B cell (primary cell): ENCODE measurements around the gene CCNF.

Experiments
- EZH2 ChIP-seq: IDR thresholded peaks from 2 replicates; pipeline ENCODE4 v1.6.1; 2012; ENCODE audit warnings: borderline replicate concordance, low read depth, mild to moderate bottlenecking, moderate library complexity, low read length; ENCODE audit not compliant: insufficient read depth, poor library complexity, severe bottlenecking
- TF ChIP-seq, protein P1 (sequence below): fragments of 200-600 bp; IDR thresholded peaks from one replicate; pipeline ENCODE4 v1.8.0; 2022; ENCODE audit warnings: antibody characterized with exemption, mild to moderate bottlenecking

DNA sequence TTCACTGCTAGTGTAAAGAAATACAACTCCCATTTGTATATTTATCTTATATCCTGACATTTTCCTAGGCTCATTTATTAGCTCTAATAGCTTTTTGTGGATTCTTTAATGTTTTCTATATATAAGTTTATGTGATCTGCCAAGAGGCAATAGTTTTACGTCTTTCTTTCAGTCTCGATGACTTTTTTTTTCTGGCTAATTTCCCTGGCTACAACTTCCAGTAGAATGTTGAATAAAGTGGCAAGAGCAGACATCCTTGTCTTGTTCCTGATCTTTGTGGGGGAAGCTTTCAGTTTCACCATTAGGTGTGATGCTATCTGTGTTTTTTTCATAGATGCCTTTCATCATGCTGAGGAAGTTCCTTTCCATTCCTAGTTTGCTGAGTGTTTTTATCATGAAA lies 44.8 kb upstream of the CCNF start:
- TF ChIP-seq, protein P1, sequence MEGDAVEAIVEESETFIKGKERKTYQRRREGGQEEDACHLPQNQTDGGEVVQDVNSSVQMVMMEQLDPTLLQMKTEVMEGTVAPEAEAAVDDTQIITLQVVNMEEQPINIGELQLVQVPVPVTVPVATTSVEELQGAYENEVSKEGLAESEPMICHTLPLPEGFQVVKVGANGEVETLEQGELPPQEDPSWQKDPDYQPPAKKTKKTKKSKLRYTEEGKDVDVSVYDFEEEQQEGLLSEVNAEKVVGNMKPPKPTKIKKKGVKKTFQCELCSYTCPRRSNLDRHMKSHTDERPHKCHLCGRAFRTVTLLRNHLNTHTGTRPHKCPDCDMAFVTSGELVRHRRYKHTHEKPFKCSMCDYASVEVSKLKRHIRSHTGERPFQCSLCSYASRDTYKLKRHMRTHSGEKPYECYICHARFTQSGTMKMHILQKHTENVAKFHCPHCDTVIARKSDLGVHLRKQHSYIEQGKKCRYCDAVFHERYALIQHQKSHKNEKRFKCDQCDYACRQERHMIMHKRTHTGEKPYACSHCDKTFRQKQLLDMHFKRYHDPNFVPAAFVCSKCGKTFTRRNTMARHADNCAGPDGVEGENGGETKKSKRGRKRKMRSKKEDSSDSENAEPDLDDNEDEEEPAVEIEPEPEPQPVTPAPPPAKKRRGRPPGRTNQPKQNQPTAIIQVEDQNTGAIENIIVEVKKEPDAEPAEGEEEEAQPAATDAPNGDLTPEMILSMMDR: no peak
- no peak for TF ChIP-seq EZH2
